HG03558 (cell line): Measurements from ENCODE around the gene KLHDC7A.

Experiments used
- ATAC-seq: cut with Tn5 transposase; IDR thresholded peaks from one replicate; pipeline ENCODE4 v1.9.1; 2021; ENCODE audit warnings: moderate number of reproducible peaks; ENCODE audit not compliant: unreplicated experiment; ENCODE audit errors: extremely low read depth

KLHDC7A gene

DNA sequence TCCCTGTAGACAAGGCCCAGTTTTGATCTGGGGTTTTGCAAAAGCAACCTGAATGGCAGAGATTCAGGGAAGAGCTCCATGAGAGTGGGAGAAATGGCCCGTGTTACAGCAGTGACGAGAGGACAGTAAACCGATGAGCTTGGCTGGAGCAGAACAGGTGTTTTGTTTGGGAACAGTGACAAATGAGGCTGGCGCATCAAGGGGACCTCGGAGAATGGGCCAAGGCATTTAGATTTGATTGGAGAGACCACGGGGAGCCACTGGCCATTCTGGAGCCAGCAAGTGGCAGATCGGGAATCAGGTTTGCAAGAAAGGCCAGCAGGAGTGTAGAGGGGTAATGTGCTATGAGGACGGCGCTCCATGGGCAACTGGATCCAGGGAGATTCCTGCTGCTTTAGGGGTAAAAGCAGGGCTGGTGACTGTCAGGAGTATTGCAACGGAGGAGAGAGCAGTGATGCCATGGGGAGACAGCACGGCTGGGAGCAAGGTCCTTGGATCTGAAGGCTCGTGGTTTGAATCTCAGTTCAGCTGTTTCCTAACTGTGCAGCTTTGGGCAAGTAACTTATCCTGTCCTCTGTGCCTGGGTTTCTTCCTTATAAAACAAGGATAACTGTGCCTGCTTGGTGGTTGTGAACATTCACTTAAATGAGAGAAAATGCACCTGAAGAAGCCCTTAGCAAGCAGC, 9.9 kb upstream of the KLHDC7A start:
- no peak for ATAC-seq

DNA sequence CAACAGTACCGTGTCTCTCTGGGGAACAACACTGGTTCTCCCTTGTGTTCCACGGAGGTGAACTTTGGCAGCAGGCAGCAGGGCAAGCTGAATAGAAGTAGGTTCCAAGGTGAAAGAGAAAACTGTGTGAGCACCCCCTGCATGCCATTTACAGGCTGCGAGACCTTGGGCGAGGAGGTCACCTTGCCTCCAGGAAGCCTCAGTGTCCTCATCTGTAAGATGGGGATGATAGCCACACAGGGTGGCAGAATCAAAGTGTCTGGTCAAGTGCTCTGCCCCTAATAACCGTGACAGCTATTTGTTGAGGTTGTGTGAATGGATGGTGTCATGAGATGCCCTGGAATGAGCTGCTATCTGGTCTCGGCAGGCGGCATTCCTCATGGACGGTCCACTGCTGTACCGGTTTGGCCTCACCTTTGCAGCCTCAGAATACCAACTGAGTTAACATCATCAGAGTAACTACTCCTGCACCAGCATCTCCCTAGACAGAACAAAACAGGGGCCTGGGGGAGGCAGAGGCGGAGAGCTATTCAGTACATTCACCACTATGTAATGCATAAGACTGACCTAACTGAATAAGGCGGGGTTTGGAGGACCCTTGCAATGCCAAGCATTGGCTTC, 7.4 kb upstream of the KLHDC7A start:
- no peak for ATAC-seq

DNA sequence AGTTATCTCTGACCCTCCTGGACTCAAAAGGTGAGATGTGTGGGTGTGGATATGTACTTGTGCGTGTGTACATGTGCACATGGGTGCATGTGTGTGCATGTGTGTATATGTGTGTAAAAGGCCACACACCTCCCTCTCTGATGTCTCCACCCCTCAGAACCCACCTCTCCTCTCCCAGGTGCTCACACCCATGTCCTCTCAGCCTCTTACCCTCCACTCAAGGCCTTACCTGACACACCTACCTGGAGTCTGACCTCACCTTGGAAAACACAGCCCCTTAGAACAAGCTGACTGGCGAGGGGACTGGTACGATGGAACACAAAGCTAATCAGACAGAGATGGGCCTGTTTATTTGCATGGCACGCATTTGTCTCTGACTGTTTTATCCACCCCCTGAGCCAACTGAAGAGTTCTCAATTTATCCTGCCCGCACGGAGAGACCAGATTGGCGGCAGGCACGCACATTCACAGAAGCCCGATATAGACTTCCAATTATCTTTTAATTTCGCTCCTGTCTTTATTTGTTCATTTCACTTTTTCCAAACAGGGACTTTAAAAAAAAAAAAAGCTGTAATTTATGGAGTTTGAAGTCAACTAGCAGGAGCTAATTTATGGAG, 6.1 kb upstream of the KLHDC7A start:
- ATAC-seq: no peak

DNA sequence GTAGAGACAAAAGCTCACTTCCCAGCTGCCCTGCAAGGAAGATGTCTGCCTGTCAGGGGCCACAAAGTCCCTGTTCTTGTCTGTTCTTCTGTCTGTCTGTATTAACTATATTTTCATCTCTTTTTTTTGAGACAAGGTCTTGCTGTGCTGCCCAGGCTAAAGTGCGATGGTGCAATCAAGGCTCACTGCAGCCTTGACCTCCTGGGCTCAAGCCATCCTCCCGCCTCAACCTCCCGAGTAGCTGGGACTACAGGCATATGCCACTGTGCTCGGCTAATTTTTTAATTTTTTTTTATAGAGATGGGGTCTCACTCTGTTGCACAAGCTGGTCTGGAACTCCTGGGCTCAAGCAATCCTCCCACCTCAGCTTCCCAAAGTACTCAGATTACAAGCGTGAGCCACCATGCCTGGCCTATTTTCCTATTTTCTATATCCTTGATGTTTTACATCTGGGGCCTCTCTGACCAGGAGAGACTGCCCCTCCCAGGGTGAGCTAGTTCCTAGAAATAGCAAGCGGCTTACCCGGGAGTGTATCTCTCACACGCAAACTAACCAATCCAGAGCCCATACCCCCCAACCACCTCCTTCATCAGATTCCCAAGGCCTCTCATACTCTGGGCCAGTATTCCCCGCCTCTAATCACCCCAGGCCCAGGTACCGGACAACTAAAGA, 5.4 kb upstream of the KLHDC7A start:
- ATAC-seq: no peak

- ATAC-seq: no peak
Measured at GRCh38 chr1:18479454-18479853, 1.3 kb upstream of the KLHDC7A start.

- no peak for ATAC-seq
Measured at GRCh38 chr1:18481190-18481920, 625 bp downstream of the KLHDC7A start.

- ATAC-seq: no peak
Measured at GRCh38 chr1:18481921-18482701, 1.4 kb downstream of the KLHDC7A start.

GRCh38 chr1:18482721-18483425, 2.1 kb downstream of the KLHDC7A start:
- no peak for ATAC-seq

DNA sequence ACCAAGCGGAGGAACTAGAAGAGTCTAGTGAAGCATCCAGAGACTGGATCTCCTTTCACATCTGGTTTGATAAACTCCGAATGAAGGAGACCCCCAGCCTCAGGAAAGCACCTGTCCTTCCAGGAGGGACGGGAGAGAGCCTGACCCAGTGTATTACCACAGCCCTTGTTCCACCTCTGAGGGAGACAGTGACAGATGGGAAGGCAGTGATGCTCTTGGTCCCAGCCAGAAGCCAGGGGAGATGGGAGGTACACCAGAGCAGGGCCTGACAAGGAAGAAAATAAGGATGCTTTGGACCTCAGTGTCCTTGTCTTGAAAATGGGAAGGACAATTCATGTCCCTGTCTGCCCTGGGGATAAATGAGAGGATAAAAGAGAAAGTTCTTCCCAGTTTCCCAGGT, 3.5 kb downstream of the KLHDC7A start:
- ATAC-seq: no peak

GRCh38 chr1:18484721-18485120, 4.0 kb downstream of the KLHDC7A start:
- ATAC-seq: no peak

DNA sequence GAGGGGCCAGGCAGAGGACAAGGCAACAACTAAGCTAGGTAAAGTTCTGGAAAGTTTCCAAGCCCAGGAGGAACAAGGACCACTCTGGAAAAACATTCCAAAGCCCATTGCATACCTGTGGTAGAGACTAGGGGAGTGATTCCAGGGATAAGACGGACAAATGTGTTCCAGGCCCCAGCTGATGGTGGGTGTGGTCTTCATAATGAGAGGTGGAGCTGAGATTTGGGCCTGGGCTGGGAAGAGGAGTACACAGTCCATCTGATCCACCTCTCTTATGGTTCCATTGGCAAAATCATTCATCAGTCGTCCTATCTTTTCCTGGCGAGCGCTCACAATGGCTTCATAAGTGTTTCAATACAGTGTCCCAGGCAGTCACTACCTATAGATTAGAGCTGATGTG, 4.5 kb downstream of the KLHDC7A start:
- ATAC-seq: no peak

GRCh38 chr1:18486195-18486594, 5.5 kb downstream of the KLHDC7A start:
- no peak for ATAC-seq

DNA sequence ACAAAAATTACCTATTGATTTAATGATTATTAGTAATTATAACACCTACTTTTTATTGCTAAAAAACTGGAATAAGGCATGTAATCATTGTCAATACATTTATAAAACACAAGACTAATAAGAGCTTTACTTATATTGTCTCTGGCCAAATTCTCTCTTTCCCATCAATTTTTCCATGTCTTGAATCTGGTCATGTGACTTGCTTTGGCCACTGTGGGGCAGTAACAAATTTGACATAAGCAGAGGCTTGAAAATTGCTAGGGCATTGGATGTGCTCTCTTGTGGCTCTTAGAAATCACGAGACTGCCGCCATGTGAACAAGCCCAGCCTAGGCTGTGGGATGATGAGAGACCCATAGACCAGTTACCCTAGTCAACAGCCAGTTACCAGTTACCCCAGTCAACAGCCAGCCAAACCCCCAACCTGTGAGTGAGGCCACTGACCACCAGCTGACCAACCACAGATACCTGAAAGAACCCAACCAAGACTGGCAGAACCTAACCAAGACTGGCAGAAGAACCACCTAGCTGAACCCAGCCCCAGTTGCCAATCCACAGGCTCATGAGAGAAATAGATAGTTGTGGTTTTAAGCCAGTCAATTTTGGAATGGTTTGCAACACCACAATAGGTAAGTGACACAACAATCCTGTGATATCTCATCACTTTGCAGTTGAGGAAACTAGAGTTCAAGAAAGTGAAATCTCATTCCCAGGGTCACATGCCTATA, 8.8 kb downstream of the KLHDC7A start:
- no peak for ATAC-seq

- ATAC-seq: no peak
Measured at GRCh38 chr1:18491168-18491567, 10.4 kb downstream of the KLHDC7A start.

- ATAC-seq: no peak
Measured at GRCh38 chr1:18494304-18494703, 13.6 kb downstream of the KLHDC7A start.

GRCh38 chr1:18495635-18496034, 14.9 kb downstream of the KLHDC7A start:
- no peak for ATAC-seq

DNA sequence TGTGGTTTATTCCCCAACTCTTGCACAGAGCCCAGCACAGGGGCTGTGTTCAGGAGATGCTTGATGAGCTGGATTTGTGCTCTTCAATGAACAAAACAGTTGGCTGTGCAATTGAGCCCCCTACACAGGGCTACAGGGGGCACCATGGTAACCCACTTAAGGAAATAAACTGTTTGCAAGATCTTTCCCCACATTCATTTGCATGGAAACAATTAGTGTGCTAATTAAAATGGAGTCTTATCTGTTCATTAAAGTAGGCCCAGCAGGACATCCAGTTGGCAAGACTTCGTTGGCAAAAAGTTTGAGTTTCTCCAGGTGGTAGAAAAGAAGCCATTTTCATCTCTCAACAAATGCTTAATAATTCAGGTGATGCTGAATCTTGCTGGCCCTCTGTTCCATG, 15.3 kb downstream of the KLHDC7A start:
- no peak for ATAC-seq

GRCh38 chr1:18496497-18497235, 15.9 kb downstream of the KLHDC7A start:
- ATAC-seq: no peak
